Smooth muscle cell (in vitro differentiated cells): ENCODE measurements around the gene PRKG1. TPM values are rescaled to one million over a fixed set of nuclear protein-coding genes. Genes with fewer than 3 reads are reported as not detected.
A peak's percentile ranks its signal among the peaks of the same experiment; 100 is the strongest.

ENCODE experiments used
- DNase-seq: peaks from one replicate; lab custom pipeline; 2025; ENCODE audit not compliant: unreplicated experiment; lab: John Stamatoyannopoulos, UW
- H2AFZ ChIP-seq: fragments of 200-600 bp; sonication (generic); 2 replicates; pipeline ENCODE4 v1.6.0; 2016; ENCODE audit warnings: antibody characterized with exemption, low read depth, mild to moderate bottlenecking
- H3F3A ChIP-seq: fragments of 200-600 bp; sonication (generic); 2 replicates; pipeline ENCODE4 v1.6.0; 2017; ENCODE audit warnings: antibody characterized with exemption, low read depth
- H3K27ac ChIP-seq: fragments of 200-600 bp; sonication (generic); 2 replicates; pipeline ENCODE4 v1.5.1; 2016; ENCODE audit warnings: low read depth, mild to moderate bottlenecking
- H3K27me3 ChIP-seq: fragments of 200-600 bp; sonication (generic); 2 replicates; pipeline ENCODE4 v1.6.1; 2016; ENCODE audit warnings: low read depth, mild to moderate bottlenecking
- H3K36me3 ChIP-seq: fragments of 200-600 bp; sonication (generic); 2 replicates; pipeline ENCODE4 v1.5.1; 2016; ENCODE audit warnings: low read depth
- H3K4me1 ChIP-seq: fragments of 200-600 bp; sonication (generic); 2 replicates; pipeline ENCODE4 v1.5.1; 2016; ENCODE audit warnings: low read depth
- H3K4me2 ChIP-seq: fragments of 200-600 bp; sonication (generic); 2 replicates; pipeline ENCODE4 v1.6.0; 2016; ENCODE audit warnings: mild to moderate bottlenecking
- H3K4me3 ChIP-seq: fragments of 200-600 bp; sonication (generic); 2 replicates; pipeline ENCODE4 v1.5.1; 2016; ENCODE audit warnings: mild to moderate bottlenecking
- H3K79me2 ChIP-seq: fragments of 200-600 bp; sonication (generic); 2 replicates; pipeline ENCODE4 v1.6.0; 2016; ENCODE audit warnings: low read depth, mild to moderate bottlenecking
- H3K9ac ChIP-seq: fragments of 200-600 bp; sonication (generic); 2 replicates; pipeline ENCODE4 v1.6.0; 2016; ENCODE audit warnings: low read depth
- H3K9me3 ChIP-seq: fragments of 200-600 bp; sonication (generic); replicated peaks from 2 replicates; pipeline ENCODE4 v1.5.1; 2016; ENCODE audit warnings: low read depth
- H4K20me1 ChIP-seq: fragments of 200-600 bp; sonication (generic); 2 replicates; pipeline ENCODE4 v1.6.0; 2016; ENCODE audit warnings: low read depth
- WGBS: methylation state at CpG from one replicate; pipeline ENCODE4 v1.1.7; 2016; ENCODE audit warnings: low lambda C conversion rate; 5-methylcytosine and 5-hydroxymethylcytosine counted together
- polyA plus RNA-seq: library from polyadenylated mRNA; unstranded; fragments of >200 nt; fragmentation: Nextera tagmentation; extraction: Ambion mirVana; gene quantifications from 2 replicates; pipeline ENCODE4 v1.2.1, GENCODE V29; 2016
- total RNA-seq: library from RNA; depleted of rRNA; stranded (reverse); fragments of >200 nt; gene quantifications from 2 replicates; pipeline ENCODE4 v1.2.3, GENCODE V29; 2014
- TF ChIP-seq, protein P1 (sequence below): fragments of 200-600 bp; sonication (generic); IDR thresholded peaks from 2 replicates; pipeline ENCODE4 v1.5.1; 2017; ENCODE audit warnings: borderline replicate concordance, mild to moderate bottlenecking, antibody characterized with exemption; ENCODE audit not compliant: insufficient read depth, poor library complexity, severe bottlenecking

Gene PRKG1
- total and polyA plus RNA-seq, 2 experiments from 2014 or later = 7.2 to 13.4 TPM

- WGBS = 89% methylated on average over 2 of the region's 2 CpGs
- Histone ChIP-seq H3K4me3 (no peak overlapping the region), H3F3A (no peaks in the 10 kb centered on the region), H2AFZ (no peak overlapping the region), H3K4me1 (no peaks in the 10 kb centered on the region), H4K20me1 (peaks cover 94% of the 10 kb centered on the region), H3K36me3 (no peaks in the 10 kb centered on the region), H3K79me2 (no peaks in the 10 kb centered on the region), H3K27ac (no peak overlapping the region), H3K9ac (no peak overlapping the region), H3K9me3 (no peaks in the 10 kb centered on the region), H3K27me3 (no peaks in the 10 kb centered on the region), H3K4me2 (no peak overlapping the region)
- DNase-seq = no peak
- TF ChIP-seq, protein P1, sequence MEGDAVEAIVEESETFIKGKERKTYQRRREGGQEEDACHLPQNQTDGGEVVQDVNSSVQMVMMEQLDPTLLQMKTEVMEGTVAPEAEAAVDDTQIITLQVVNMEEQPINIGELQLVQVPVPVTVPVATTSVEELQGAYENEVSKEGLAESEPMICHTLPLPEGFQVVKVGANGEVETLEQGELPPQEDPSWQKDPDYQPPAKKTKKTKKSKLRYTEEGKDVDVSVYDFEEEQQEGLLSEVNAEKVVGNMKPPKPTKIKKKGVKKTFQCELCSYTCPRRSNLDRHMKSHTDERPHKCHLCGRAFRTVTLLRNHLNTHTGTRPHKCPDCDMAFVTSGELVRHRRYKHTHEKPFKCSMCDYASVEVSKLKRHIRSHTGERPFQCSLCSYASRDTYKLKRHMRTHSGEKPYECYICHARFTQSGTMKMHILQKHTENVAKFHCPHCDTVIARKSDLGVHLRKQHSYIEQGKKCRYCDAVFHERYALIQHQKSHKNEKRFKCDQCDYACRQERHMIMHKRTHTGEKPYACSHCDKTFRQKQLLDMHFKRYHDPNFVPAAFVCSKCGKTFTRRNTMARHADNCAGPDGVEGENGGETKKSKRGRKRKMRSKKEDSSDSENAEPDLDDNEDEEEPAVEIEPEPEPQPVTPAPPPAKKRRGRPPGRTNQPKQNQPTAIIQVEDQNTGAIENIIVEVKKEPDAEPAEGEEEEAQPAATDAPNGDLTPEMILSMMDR = no peak
Measured at GRCh38 chr10:51147644-51148399, 73.5 kb downstream of the PRKG1 start.

- no peak for DNase-seq
- TF ChIP-seq, protein P1 = no peak
- H3K27me3 ChIP-seq = no peaks in the 10 kb centered on the region
Measured at GRCh38 chr10:51156926-51157325, 82.6 kb downstream of the PRKG1 start.

DNA sequence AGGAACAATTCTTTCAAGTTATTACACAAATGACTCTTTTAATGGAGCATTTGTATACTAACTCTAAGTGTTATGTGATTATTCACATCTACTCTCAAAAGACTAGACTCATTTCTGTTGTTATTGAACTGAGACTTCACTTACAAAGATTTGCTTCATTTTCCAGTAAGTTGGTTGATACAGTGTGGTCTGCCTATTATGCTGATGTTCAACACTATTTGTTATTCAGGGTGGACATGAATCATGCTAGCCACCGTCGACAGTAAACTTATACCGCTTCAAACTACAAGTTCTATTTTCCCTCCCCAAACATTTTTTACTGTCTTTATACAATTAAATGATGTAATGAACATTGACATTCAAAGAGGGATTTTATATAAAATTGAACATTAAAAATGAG lies 84.5 kb downstream of the PRKG1 start:
- Histone ChIP-seq H3K9ac (no peak overlapping the region), H3K9me3 (no peaks in the 10 kb centered on the region), H3K4me1 (peaks cover 11% of the 10 kb centered on the region), H3K79me2 (no peaks in the 10 kb centered on the region), H3F3A (peaks cover 4% of the 10 kb centered on the region), H3K27ac (no peak overlapping the region), H4K20me1 (peaks cover 32% of the 10 kb centered on the region), H3K4me2 (no peak overlapping the region), H3K27me3 (no peaks in the 10 kb centered on the region), H3K4me3 (no peak overlapping the region), H2AFZ (no peak overlapping the region), H3K36me3 (no peaks in the 10 kb centered on the region)
- WGBS = 90% methylated on average over 3 of the region's 3 CpGs
- TF ChIP-seq, protein P1 = no peak
- DNase-seq = no peak

More at GRCh38 chr10:51156926-51157325, 82.6 kb downstream of the PRKG1 start:
- no peaks in the 10 kb centered on the region for H3K9me3 ChIP-seq
- H3K4me1 ChIP-seq = peaks cover 5% of the 10 kb centered on the region
- no peak overlapping the region for H3K4me3 ChIP-seq
- H3K4me2 ChIP-seq = no peak overlapping the region
- H3K27ac ChIP-seq = no peak overlapping the region
- H3K9ac ChIP-seq = no peak overlapping the region
- H2AFZ ChIP-seq = no peak overlapping the region
- WGBS = 92% methylated on average over 4 of the region's 4 CpGs
- H3F3A ChIP-seq = peaks cover 4% of the 10 kb centered on the region
- H3K79me2 ChIP-seq = no peaks in the 10 kb centered on the region
- H4K20me1 ChIP-seq = peaks cover 40% of the 10 kb centered on the region
- H3K36me3 ChIP-seq = no peaks in the 10 kb centered on the region

GRCh38 chr10:51159841-51160240 lies 85.6 kb downstream of the PRKG1 start:
- 9% methylated on average over 1 of the region's 1 CpG for WGBS
- H3K27ac ChIP-seq = peak overlapping the region; percentile 17
- peak overlapping the region; percentile 39 for H3K4me2 ChIP-seq
- no peaks in the 10 kb centered on the region for H3K36me3 ChIP-seq
- TF ChIP-seq, protein P1 = no peak
- DNase-seq = no peak
- H3K4me3 ChIP-seq = no peak overlapping the region
- no peak overlapping the region for H2AFZ ChIP-seq
- H3K9ac ChIP-seq = no peak overlapping the region
- H3K79me2 ChIP-seq = no peaks in the 10 kb centered on the region
- peaks cover 11% of the 10 kb centered on the region for H3K4me1 ChIP-seq
- peaks cover 4% of the 10 kb centered on the region for H3F3A ChIP-seq
- no peaks in the 10 kb centered on the region for H3K27me3 ChIP-seq
- H3K9me3 ChIP-seq = no peaks in the 10 kb centered on the region
- H4K20me1 ChIP-seq = peaks cover 27% of the 10 kb centered on the region
